Measurements from ENCODE around the gene NADK2.
A peak's percentile ranks its signal among the peaks of the same experiment; 100 is the strongest.
"Not testable (repeated sequence)": the region's sequence is repeated elsewhere in the genome, so short reads cannot be mapped to it uniquely, and the experiment has no call there.

NADK2 gene, protein sequence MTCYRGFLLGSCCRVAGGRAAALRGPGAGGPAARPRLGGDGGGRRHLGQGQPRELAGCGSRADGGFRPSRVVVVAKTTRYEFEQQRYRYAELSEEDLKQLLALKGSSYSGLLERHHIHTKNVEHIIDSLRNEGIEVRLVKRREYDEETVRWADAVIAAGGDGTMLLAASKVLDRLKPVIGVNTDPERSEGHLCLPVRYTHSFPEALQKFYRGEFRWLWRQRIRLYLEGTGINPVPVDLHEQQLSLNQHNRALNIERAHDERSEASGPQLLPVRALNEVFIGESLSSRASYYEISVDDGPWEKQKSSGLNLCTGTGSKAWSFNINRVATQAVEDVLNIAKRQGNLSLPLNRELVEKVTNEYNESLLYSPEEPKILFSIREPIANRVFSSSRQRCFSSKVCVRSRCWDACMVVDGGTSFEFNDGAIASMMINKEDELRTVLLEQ

DNA sequence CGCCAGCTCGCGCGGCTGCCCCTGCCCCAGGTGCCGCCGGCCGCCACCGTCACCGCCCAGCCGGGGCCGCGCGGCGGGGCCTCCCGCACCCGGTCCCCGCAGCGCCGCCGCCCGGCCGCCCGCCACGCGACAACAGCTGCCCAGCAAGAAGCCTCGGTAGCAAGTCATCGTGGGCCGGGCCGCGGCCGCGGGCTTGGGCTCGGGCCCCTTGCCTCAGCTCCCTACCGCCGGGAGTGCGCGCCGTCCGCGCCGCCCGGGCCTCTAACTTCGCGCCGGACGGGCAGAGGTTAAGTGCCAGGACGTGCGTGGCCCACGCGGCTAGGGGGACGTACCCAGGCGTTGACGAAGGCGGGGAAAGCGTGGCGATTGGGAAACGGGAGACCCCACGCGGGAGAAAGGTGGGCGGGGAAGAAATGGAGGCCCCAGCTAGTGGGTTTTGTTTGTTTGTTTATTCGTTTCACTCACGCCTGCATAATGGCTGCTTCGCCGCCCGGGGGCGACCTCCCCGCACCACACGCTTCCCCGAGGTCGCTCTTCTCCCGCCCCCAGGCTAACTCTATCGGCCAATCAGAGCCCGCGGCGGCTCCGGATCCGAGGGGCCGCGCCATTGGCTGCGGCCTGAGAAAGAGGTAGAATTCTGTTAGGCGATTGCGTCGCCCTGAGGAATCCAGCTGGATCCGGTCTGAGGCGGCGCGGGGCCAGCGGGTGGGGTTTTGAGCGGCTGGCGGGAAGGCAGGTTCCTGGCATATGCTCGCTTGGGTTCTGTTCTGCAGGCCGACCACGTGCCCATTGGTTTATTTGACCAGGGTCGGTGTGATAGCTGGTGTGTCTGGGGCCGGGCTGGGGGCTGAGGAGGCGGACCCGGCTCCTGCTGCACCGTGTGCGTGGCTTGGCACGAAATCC, at the start of gene NADK2:
NADK2 (minus strand) TSS at position 295 of the 903 bp plus-strand sequence; CDS start at position 168, 127 bp downstream.
- peak; percentile 97 for DNase-seq

DNA sequence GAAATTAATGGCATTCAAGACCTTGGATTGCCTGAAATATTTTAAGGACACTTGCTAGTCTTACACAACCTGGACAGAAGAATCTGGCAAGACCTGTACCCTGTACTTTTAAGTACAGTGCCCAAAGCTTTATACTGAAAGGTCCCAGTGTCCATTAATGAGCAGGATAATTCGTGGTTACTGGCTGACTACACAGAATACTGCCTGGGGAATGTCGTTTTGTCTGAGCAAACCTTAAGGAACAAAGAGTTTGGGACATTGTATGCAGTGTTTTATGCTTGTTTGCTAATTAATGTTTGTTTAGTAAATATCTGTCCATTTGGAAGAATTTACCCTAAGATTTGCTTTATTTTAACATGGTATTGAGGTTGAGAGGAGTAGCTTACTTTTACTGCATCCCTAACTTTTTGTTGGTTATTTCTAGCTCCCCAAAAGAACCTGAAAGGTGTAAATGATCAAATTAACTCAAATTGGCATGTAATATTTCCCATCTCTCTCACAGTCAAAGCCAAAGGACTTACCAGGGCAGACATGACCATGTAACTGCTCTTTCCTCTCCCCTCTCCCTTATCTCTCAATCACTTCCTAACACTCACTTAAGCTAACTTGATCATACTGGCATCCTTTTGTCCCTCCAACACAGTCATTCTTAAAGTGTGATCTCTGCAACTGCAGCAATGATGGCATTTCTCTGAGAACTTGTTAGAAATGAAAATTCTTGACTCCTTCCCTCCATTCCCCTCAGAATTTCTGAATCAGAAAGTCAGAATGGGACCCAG, 44.3 kb upstream of the NADK2 start:
- no peak for DNase-seq

DNA sequence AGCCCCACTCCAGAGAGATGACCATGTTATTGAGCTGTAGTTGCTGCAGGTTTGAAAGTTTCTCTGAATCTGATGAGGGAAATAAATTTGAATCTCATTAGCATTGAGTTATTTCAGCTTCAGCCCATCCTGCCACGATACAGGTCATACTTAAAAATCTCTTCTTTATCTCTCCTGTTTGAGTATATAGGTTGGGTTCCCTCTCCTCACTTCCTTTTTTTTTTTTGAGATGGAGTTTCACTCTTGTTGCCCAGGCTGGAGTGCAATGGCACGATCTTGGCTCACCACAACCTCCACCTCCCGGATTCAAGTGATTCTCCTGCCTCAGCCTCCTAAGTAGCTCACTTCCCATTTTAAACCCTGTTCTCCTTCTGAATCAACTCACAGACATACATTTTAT, 42.0 kb upstream of the NADK2 start:
- DNase-seq, result not testable (repeated sequence)

DNA sequence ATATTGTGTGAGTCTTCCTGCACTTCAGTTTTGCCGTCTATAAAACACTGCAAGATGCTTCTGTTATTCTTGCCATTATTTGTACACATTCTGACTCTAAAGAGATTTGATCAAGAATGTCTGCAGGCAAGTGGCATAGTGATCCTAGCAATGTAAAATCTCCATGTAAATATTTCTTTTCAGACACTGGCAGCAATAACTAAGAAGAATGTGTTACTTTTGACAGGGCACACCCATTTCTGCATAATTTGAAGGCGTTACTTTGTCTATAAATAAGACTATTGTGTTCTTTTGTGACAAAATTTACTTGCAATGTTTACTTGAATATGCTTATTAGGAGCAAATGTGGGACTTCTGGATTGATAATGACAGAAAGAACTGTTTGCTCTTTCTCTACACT, 39.9 kb upstream of the NADK2 start:
- no peak for DNase-seq

DNA sequence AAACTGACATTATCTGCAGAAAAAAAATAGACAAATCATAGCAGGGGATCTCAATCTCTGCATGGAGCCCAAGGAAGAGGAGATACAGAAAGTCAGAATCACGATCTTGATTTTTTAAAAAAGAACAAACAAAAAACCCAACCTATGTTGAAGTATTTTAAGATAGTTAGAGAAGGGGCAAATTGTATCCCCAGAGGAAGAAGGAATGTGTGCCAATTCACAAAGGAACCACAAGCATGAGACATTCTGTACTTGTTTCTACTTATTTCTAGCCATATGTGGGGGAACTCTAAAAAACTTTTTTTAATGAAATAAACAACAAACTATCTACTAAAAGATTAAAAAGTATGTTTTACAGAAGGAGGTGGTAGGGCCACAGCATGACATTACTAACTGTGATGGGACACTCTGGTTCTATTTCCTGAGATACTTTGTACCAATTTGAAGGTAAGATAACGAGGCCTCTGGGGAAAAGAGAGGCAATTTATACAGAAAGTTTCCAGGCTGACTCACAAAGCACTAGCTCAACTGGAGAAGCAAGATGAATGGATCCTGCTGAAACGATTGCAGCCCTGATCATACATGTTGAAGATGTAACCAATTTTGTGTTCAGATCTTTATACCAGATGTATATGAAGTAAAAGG, 37.5 kb upstream of the NADK2 start:
- no peak for DNase-seq

DNA sequence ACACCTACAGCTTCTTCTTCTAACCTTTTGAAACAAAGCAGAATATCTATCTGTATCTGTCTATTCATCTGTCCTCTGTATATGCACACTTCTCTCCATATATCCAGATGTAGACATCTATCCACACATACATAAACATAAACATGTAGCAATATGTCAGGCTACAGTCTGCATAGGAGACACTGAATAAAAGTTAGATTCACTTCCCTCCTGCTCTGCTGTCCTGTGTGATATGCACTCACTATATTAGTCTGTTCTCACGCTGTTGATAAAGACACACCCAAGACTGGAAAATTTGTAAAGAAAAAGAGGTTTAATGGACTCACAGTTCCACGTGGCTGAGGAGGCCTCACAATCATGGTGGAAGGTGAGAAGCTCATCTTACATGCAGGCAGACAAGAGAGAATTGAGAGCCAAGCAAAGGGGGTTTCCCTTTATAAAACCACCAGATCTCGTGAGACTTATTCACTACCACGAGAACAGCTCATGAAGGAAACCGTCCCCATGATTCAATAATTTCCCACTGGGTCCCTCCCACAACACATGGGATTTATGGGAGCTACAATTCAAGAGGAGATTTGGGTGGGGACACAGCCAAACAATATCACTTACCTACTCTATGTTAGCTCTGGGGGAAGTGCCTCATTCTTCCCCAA, 35.9 kb upstream of the NADK2 start:
- no peak for DNase-seq

DNA sequence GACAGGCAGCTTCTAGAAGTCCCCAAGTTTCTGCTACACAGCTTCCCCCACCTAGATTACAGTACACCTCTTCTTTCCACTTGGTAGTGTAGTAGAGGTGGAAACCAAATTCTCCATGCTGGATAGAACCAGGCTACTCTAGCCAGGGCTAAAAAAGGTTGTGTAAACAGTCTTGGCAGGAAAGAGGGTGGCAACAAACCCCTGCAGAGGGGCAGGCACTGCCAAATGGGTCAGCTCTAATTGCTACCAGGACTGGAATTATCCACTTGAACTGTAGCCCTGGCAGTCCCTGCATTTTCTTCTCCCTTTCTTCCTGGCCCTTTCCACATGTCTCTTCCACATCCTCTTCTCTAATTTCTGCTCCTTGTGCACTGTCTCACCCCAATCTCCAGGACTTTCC, 35.1 kb upstream of the NADK2 start:
- no peak for DNase-seq

DNA sequence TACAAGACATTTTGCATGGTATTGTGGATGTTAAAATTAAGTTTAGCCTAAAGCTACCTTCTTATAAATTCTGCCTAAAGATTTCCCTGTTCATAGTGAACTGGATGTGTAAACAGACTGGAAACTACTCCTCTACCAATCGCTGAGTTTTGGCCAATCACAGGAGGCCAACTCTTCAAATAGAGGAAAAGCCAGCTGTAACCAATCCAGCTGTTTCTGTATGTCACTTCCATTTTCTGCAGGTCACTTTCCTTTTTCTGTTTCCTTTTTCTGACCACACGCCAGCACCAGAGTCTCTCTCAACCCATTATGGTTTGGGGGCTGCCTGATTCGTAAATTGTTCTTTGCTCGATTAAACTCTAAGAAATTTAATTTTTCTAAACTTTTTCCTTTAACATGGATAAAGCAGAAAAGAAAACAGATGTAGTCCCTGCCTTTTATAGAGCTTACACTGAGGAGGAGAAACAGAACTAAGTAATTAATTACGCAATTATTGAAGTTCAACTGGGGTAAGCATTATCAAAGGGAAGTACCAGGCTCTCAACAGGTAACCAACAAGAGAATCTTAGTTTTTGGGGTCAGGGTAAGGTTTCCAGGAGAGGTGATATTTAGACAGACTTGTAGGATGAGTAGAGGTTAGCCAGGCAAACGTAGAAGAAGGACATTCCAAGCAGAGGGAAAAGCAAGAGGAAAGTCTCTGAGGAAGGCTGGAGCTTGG, 32.2 kb upstream of the NADK2 start:
- no peak for DNase-seq

DNA sequence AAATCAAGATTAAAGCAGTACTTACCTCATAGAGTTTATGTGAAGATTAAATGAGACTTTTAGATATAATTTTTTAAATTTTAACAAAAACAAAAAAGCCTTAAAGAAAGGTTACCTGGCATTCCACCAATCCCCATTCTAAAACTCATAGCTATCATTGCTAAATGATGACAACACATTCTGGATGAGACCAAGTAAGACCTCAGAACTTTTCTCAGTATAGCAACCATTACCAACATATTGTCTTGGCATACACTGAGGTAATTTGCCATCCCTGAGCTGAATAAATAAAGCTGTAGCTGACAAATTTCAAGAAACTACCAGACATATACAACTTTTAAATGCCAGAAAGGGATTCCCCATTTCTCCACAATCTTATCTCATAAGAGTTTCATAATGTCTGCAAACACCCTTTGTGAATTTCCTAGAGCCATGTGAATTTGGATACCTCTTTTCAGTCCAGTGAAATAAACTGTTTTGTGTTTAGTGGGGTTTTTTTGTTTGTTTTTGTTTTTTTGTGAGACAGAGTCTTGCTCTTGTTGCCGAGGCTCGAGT, 30.5 kb upstream of the NADK2 start:
- DNase-seq, result no peak

DNA sequence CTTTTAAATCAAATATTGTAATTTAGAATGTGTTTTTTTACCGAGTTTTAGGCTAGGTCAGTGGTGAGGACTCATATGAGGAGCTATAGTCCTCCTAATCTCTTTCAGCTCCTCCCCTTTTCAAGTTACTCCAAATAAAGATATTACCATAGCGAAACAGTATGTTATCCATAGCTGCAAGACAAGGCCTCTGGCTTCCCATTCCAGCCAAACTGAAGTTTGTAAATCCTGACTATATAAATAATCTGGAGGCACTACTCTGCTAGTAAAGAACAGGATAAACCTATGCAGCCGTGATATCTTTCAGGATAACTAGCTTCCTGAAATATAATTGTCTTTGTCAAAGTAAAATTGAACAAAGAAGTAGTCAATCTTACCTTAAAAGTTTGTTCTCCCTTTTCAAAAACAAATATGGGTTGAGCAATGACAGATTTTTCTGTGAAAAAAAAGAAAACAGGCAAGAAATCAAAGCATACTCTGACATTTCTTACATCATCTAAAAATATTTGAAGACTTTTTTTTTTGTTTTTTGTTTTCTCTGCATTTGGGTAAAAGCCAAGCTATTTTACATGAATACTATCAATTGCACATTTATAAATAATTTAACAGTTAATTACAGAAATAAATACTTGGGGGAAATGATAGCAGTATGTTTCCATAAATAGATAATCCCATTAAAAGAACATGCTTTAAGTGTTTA, 29.3 kb upstream of the NADK2 start:
- DNase-seq, result no peak

DNA sequence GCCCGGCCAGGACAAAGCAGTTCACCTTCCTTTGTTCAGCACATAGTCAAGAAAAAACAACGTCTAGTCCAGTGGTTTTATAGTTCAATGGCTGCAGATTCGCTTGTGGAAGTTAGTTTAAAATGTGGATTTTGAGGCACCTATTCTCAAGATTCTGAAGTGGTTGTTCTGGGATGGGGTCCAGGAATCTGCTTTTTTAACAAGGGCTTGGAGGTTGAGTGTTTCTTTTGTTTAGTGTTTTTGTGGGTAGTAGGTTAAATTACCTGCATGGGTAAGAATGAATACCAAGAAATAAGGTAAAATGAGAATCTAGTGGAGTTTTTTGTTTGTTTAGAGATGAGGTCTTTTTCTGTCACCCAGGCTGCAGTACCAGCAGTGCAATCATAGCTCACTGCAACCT, 28.4 kb upstream of the NADK2 start:
- no peak for DNase-seq

DNA sequence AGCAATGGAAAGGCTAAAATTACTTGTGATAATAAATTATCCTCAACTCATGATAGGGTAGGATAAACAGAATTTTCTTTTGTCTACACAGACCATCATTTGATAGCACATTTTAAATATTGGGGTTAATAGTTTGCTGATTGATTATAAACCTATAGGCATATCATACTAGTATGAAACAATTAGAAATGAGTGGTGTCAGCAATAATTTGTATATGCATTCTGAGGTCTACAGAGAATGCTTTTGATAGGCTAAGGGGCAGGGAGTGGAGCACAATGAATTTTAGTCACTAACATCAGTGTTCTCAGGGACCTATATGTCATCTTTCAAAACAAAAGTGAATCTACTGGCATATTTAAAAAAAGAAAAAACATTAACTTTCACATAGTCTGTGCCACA, 27.8 kb upstream of the NADK2 start:
- no peak for DNase-seq

DNA sequence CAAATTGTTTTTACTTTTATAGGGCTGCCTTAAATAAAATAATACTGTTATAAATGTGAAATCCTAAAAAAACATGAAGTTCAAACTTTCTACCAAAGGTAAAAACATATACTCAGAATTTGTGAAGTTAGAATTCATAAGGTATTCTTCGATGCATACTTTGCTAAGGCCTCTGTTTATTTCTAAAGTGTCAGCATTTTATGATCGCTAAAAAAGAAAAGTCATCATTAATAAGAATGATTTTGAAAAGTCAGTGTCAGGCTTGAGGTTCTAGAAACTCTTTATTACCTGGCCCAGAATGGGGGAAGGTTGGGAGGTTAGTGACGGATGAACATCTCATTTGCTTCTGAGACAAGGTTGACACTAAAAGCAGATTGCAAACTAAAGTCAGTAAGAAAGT, 26.2 kb upstream of the NADK2 start:
- DNase-seq, result no peak

DNA sequence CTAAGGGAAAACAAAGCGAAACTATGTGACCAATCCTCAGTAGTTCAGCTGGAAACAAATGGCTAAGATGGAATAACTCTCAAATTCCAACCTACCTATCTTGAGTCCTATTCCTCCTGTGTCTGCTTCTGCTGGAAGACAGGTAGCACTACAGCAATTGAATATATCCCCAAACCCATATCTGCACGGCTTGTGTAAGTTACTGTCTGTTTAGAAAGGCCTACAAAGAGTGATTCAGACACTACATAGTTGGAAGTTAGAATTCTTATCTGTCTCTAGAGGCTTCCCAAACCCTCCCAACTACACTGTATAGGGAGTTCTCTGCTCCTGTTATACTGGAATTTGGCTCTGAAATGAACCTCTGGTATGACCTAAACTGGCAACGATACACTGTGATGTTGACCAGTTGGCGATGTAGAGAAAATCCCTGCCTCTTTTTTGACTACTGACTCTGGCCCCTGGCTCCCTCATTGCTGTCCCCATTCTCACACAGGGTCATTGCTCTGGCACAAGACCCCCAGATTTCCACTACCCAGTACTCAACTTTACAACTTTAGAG, 22.6 kb upstream of the NADK2 start:
- no peak for DNase-seq

DNA sequence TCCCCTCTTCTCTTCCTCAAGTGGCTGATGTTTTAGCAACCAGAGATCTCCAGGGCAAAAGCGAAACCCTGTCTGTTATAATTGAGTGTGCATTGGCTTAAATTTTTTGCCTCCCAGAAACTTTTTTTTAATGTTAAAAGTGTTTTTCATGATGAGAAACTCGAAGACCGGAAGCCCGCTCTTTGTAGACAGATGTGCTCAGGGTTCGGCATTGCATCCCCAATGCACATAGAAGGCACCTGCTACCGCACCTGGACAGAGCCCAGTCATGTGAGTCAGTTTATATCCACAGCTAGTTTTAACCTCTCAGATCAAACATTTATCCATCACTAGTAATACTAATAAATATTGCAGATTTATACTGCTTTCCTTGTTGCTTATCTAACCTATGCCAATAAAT, 19.5 kb upstream of the NADK2 start:
- no peak for DNase-seq

DNA sequence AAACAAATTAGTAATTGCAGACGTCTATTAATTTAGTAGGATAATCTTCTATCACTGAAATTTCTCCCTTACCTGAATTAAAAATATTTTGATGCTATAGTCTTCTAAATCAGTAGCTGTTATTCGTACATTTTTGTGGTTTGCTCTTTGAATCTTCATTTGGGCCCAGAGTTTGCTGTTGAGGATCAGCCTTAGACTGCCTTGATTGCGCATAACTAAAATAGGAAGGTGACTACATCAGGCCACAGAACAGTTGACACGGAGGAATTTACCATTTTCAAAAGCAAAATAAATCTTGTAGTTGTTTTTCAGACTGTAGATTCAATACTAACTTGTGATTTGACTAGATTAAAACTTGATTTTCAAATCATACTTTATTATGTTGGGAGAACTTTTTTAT, 11.8 kb upstream of the NADK2 start:
- DNase-seq, result no peak

DNA sequence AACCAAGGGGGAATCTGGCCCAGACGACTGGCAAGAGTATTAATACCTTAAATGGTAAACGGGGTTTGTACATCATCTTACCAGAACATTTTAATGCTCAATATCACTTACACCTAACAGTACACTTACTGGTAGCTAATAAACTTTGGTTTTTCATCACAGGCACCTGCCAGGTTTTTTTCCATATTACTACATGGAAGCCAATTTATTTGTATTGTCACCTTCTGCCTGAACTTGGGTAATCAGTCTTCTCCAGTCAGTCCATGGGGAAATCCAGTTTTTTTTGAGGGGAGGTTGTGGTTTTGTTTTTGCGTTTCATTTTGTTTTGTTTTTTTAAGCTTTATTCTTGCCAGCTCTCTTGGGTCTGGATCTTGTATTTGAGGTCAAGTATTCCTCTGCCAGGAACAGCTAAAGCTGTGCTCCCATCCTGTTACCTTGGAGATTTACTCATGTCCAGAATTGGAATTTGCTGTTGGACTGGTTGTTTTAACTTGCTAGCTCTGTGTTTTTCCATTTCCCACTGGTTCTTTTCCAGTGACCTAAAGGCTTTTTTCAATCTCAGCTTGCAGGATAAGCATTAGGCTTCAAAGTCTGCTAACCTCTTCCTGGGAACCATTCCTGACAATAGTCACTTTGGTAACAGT, 11.1 kb upstream of the NADK2 start:
- no peak for DNase-seq

DNA sequence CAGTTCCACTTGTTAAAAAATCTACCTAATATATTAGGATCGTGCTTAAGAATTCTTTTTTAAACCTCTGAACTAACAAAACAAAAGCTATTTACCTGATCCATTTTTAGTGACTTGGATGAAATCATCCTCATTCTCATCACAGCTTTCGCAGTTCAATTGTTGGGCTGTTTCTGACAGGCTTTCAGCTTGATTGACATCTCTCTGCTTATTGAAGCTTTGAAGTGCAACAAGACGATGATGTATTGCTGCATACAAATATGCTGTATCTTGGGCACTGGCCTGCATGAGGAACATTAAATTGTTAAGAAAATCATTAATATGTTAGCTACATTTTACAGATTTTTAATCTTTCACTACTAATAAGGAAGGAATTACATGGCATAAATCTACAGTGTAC, 9.5 kb upstream of the NADK2 start:
- no peak for DNase-seq

DNA sequence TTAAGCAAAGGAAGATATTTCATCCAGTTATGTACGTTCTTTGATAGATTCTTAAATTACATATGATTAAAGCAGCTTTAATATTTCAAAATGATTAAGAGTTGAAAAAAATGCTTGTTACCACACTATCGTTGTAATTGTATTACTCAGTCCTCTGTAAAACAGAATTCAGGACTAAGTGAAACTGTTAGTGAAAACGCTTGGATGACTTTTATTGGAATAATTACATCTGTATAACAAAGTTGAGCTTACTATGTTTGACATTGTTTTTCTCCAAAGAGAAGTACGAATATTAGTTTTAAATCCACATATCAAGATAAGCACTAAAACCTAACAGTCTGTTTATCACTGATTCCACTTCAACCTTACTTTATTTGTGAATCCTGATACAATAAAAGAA, 8.7 kb upstream of the NADK2 start:
- DNase-seq, result no peak
